Thoracic aorta (tissue), 2 donors: ENCODE data around the gene NBL1. TPM values are rescaled to one million over a fixed set of nuclear protein-coding genes. Genes with fewer than 3 reads are reported as not detected.
A peak's percentile ranks its signal among the peaks of the same experiment; 100 is the strongest.
"Not testable (repeated sequence)": the region's sequence is repeated elsewhere in the genome, so short reads cannot be mapped to it uniquely, and the experiment has no call there.

ENCODE experiments used
- ATAC-seq: fragments of 150-250 bp; one replicate; pipeline ENCODE4 v1.8.0; 2017; ENCODE audit warnings: low read depth; ENCODE audit not compliant: insufficient number of reproducible peaks, low FRiP score
- DNase-seq: peaks from one replicate; pipeline ENCODE4 v3.0.0-alpha.2; 2020; ENCODE audit warnings: low spot score
- H3K27ac ChIP-seq, 2 donors: fragments of 200-600 bp; sonication (generic); 1 replicate in 1 of 2; 2 replicates in 1 of 2; pipeline ENCODE4 v1.5.1; 2016; ENCODE audit warnings: mild to moderate bottlenecking in 2 of 2, moderate library complexity in 2 of 2
- H3K27me3 ChIP-seq: fragments of 200-600 bp; sonication (generic); replicated peaks from 2 replicates; pipeline ENCODE4 v1.6.0; 2016; ENCODE audit warnings: mild to moderate bottlenecking; ENCODE audit not compliant: insufficient read depth
- H3K36me3 ChIP-seq: fragments of 200-600 bp; sonication (generic); one replicate; pipeline ENCODE4 v1.5.1; 2016
- H3K4me1 ChIP-seq, 2 donors: fragments of 200-600 bp; sonication (generic); 1 replicate in 1 of 2; 2 replicates in 1 of 2; pipeline versions ENCODE4 v1.5.1 to v1.6.0; 2016; ENCODE audit warnings: low read depth in 2 of 2, mild to moderate bottlenecking in 1 of 2; ENCODE audit not compliant: control insufficient read depth in 1 of 2
- H3K4me3 ChIP-seq: fragments of 200-600 bp; sonication (generic); 2 replicates; pipeline ENCODE4 v1.5.1; 2016; ENCODE audit warnings: mild to moderate bottlenecking
- H3K9me3 ChIP-seq: fragments of 200-600 bp; sonication (generic); 2 replicates; pipeline ENCODE4 v1.5.1; 2016
- total RNA-seq, 2 donors: library from RNA; depleted of rRNA; stranded (reverse); fragments of >200 nt; gene quantifications; one replicate each; pipeline versions ENCODE4 v1.1.0 to v1.2.3, GENCODE V29; 2016
- TF ChIP-seq, protein P1 (sequence below): fragments of 200-600 bp; sonication (generic); IDR thresholded peaks from one replicate; pipeline ENCODE4 v1.5.1; 2019; ENCODE audit warnings: antibody characterized with exemption

The NBL1 gene
- total RNA-seq, 2 donors from 2014 or later, result 77.0 to 82.0 TPM

DNA sequence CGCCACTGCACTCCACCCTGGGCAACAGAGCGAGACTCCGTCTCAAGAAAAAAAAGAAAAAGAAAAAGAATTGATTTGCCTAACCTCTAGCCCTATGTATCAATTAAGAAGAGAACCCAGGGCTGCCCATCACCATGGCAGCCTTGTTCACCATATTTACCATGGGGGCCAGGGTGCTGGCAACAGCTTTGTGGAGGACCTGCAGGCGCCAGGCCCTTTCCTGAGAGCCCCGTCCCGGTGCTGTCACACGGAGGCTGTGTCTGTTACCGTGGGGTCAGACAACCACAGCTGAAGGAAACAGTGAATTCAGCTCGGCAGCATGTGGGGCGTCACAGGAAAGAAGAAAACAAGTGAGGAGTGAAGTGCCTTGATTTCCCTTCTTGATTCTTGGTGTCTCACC is 6.5 kb upstream of the NBL1 start:
- no peak for ATAC-seq
- Histone ChIP-seq H3K9me3 (no peaks in the 10 kb centered on the region), H3K27me3 (no peaks in the 10 kb centered on the region), H3K4me1 (peaks cover 0 to 13% of the 10 kb centered on the region in 2 donors), H3K36me3 (no peaks in the 10 kb centered on the region), H3K27ac (no peak overlapping the region), H3K4me3 (no peak overlapping the region)
- no peak for DNase-seq
- TF ChIP-seq, protein P1, sequence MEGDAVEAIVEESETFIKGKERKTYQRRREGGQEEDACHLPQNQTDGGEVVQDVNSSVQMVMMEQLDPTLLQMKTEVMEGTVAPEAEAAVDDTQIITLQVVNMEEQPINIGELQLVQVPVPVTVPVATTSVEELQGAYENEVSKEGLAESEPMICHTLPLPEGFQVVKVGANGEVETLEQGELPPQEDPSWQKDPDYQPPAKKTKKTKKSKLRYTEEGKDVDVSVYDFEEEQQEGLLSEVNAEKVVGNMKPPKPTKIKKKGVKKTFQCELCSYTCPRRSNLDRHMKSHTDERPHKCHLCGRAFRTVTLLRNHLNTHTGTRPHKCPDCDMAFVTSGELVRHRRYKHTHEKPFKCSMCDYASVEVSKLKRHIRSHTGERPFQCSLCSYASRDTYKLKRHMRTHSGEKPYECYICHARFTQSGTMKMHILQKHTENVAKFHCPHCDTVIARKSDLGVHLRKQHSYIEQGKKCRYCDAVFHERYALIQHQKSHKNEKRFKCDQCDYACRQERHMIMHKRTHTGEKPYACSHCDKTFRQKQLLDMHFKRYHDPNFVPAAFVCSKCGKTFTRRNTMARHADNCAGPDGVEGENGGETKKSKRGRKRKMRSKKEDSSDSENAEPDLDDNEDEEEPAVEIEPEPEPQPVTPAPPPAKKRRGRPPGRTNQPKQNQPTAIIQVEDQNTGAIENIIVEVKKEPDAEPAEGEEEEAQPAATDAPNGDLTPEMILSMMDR, result no peak

GRCh38 chr1:19639228-19639627 is 4.9 kb upstream of the NBL1 start:
- H3K9me3 ChIP-seq, ATAC-seq, H3K27ac ChIP-seq, H3K36me3 ChIP-seq, H3K4me3 ChIP-seq, H3K27me3 ChIP-seq, DNase-seq: not testable (repeated sequence)
- peaks cover 0 to 23% of the 10 kb centered on the region in 2 donors for H3K4me1 ChIP-seq

DNA sequence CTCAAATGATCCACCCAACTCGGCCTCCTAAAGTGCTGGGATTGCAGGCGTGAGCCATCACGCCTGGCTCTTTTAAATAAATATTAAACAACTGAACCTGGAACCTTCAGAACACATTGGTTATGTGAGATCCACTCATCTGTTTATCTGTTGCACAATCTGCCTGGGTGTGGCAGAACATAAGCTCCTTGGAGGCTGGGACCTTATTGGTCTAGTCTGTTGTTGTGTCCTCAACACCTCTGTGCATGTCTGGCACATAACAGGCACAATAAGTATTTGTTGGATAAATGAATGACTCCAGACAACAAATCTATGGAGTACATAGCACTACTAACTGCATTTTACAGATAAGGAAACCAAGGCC is 4.1 kb upstream of the NBL1 start:
- no peaks in the 10 kb centered on the region for H3K27me3 ChIP-seq
- no peak overlapping the region for H3K27ac ChIP-seq
- no peak overlapping the region for H3K4me3 ChIP-seq
- no peaks in the 10 kb centered on the region for H3K36me3 ChIP-seq
- ATAC-seq (no peak), DNase-seq (no peak)
- TF ChIP-seq, protein P1, result no peak
- H3K4me1 ChIP-seq, result peaks cover 0 to 23% of the 10 kb centered on the region in 2 donors
- no peaks in the 10 kb centered on the region for H3K9me3 ChIP-seq

GRCh38 chr1:19640363-19641316 is 3.5 kb upstream of the NBL1 start:
- Histone ChIP-seq H3K9me3 (no peaks in the 10 kb centered on the region), H3K27ac (no peak overlapping the region), H3K27me3 (no peaks in the 10 kb centered on the region), H3K4me1 (peaks cover 0 to 28% of the 10 kb centered on the region in 2 donors), H3K36me3 (no peaks in the 10 kb centered on the region), H3K4me3 (no peak overlapping the region)
- TF ChIP-seq, protein P1, result no peak
- DNase-seq (no peak), ATAC-seq (no peak)

DNA sequence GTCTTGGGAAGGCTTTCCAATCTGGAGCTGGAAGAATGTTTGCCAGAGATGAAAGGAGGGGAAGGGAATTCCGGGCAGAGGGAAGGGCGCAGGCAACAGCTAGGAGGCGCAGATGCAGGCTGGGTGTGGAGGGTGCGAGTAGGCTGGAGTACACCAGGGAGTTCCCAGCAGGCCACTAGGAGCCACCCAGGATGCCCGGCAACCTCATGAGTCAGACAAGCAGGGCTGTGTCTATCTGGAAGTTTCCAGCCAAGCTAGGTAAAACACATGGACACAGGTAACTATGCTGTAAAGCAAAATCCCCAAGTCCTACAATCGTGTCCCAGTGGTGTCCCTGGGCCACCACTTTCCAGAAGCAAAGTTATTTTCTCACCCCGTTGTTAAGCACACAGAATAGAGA is 990 bp upstream of the NBL1 start:
- TF ChIP-seq, protein P1, result no peak
- Histone ChIP-seq H3K4me3 (peak overlapping the region; percentile 87), H3K36me3 (no peaks in the 10 kb centered on the region), H3K4me1 (peaks cover 11 to 47% of the 10 kb centered on the region in 2 donors), H3K27ac (peak overlapping the region; percentile 87 to 93), H3K9me3 (no peaks in the 10 kb centered on the region), H3K27me3 (no peaks in the 10 kb centered on the region)
- DNase-seq (no peak), ATAC-seq (no peak)

DNA sequence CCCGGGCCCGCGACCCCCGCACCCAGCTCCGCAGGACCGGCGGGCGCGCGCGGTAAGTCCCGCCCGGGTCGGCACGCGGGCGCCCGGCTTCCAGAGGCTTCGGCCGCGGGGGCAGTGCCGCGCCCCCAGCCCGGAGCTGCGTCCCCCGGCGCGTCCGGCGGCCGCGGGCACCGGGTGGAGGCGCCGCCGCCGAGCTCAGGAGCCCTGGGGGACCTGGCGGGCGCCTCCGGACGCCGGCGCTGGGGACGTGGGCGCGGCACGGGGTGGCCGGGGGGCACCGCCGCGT is 227 bp downstream of the NBL1 start:
- TF ChIP-seq, protein P1, result no peak
- H3K27me3 ChIP-seq, result no peaks in the 10 kb centered on the region
- no peak for ATAC-seq
- H3K9me3 ChIP-seq, result no peaks in the 10 kb centered on the region
- H3K27ac ChIP-seq, result peak overlapping the region; percentile 81 to 87
- H3K36me3 ChIP-seq, result no peaks in the 10 kb centered on the region
- peak overlapping the region; percentile 72 for H3K4me3 ChIP-seq
- H3K4me1 ChIP-seq, result peaks cover 11 to 51% of the 10 kb centered on the region in 2 donors
- DNase-seq, result no peak
